ENCODE results near the gene PAPPA. TPM values are rescaled to one million over a fixed set of nuclear protein-coding genes. Genes with fewer than 3 reads are reported as not detected.

Gene PAPPA
- total RNA-seq, 1 experiment from 2014 or later, result 0.20 TPM

GRCh38 chr9:116151966-116152381, 1.6 kb upstream of the PAPPA start:
- DNase-seq (ENCODE audit: low read depth), result peak; percentile 59

GRCh38 chr9:116152390-116152789, 1.2 kb upstream of the PAPPA start:
- peak; percentile 59 for DNase-seq (ENCODE audit: low read depth)

- peak; percentile 45 for DNase-seq (ENCODE audit: low read depth)
These were observed 438 bp upstream of the PAPPA start for GRCh38 chr9:116152941-116153764.

GRCh38 chr9:116154334-116154975, 864 bp downstream of the PAPPA start:
- peak; percentile 27 for DNase-seq (ENCODE audit: low read depth)

GRCh38 chr9:116154976-116155697, 1.5 kb downstream of the PAPPA start:
- DNase-seq (ENCODE audit: low read depth), result peak; percentile 28

GRCh38 chr9:116155698-116156039, 2.1 kb downstream of the PAPPA start:
- DNase-seq (ENCODE audit: low read depth), result peak; percentile 26

GRCh38 chr9:116156621-116157314, 3.2 kb downstream of the PAPPA start:
- peak; percentile 67 for DNase-seq (ENCODE audit: low read depth)

GRCh38 chr9:116157436-116158138, 4.0 kb downstream of the PAPPA start:
- DNase-seq (ENCODE audit: low read depth), result peak; percentile 45

GRCh38 chr9:116160676-116161571, 7.3 kb downstream of the PAPPA start:
- DNase-seq (ENCODE audit: low read depth), result no peak

GRCh38 chr9:116162241-116162781, 8.7 kb downstream of the PAPPA start:
- no peak for DNase-seq (ENCODE audit: low read depth)

- peak; percentile 22 for DNase-seq (ENCODE audit: low read depth)
These were observed 9.9 kb downstream of the PAPPA start for GRCh38 chr9:116163293-116164055.

- DNase-seq (ENCODE audit: low read depth), result no peak
These were observed 12.3 kb downstream of the PAPPA start for GRCh38 chr9:116165912-116166311.

- no peak for DNase-seq (ENCODE audit: low read depth)
These were observed 13.1 kb downstream of the PAPPA start for GRCh38 chr9:116166713-116167112.

- DNase-seq (ENCODE audit: low read depth), result no peak
These were observed 14.6 kb downstream of the PAPPA start for GRCh38 chr9:116168231-116168630.

GRCh38 chr9:116172216-116172615, 18.6 kb downstream of the PAPPA start:
- DNase-seq (ENCODE audit: low read depth), result no peak

GRCh38 chr9:116174347-116174746, 20.8 kb downstream of the PAPPA start:
- peak; percentile 64 for DNase-seq (ENCODE audit: low read depth)

- peak; percentile 53 for DNase-seq (ENCODE audit: low read depth)
These were observed 22.0 kb downstream of the PAPPA start for GRCh38 chr9:116175614-116176013.

GRCh38 chr9:116178481-116179211, 25.1 kb downstream of the PAPPA start:
- no peak for DNase-seq (ENCODE audit: low read depth)

- no peak for DNase-seq (ENCODE audit: low read depth)
These were observed 26.0 kb downstream of the PAPPA start for GRCh38 chr9:116179568-116179967.

All from M059J (cell line).